ENCODE data around the gene GNG2. TPM values are rescaled to one million over a fixed set of nuclear protein-coding genes. Genes with fewer than 3 reads are reported as not detected.
A peak's percentile ranks its signal among the peaks of the same experiment; 100 is the strongest.

The GNG2 gene
- polyA plus RNA-seq, 1 of the 3 experiments (the other 2 are of a cell fraction): 17.8 TPM

DNA sequence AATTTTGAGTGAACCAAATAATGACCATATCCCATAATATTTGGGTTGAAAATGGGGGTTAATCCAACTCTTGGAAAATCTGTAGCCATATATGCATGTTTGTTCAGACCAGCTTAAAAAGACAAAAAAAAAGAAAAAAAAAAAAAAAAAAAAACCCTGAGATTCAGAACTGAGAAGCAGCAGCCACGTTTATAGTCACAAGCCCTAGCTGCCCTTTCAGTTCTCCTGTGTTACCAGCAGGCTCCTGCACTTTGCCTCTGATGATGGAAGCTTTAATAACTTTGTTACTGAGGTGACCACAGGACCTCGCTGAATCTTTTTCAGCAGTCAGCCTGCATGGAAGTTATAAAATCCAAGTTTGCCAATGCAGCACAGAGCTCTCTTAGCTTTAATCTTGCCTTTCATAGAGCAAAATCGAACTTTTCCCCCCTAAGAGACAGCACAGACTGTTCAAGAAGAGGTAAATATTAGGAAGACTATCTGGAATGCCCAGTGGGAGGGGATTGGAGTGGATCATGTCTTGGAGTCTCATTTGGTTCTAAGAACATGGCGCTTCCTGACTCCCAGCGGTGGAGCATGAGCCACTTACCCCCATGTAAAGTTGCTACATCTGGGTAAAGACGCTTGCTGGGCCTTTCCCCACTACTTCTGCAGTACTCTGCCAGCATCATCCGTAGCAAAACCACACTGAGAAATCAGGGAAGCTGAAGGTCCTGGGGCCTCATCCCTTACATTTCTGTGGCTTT lies 20.6 kb downstream of the GNG2 start:
- H3K4me3 ChIP-seq (ENCODE audit: low read depth in 2 of 2, low read length in 1 of 2): no peak overlapping the region
- no peaks in the 10 kb centered on the region for H4K20me1 ChIP-seq (ENCODE audit: insufficient read depth)
- CTCF ChIA-PET: interaction anchor here (0.7 to 2.1 kb wide), 4 partner anchors 13 to 97 kb away, joined by 3 to 9 read pairs (median 6); partner anchors contain the start of gene GNG2
- POLR2A ChIA-PET: no interaction called here
- H3K9ac ChIP-seq: no peak overlapping the region
- H3K9me2 ChIP-seq: no peaks in the 10 kb centered on the region
- no peak overlapping the region for H2AFZ ChIP-seq (ENCODE audit: low read depth)
- H3F3A ChIP-seq (replicated peaks; ENCODE audit: insufficient read depth): no peaks in the 10 kb centered on the region
- H3K27ac ChIP-seq (ENCODE audit: low read depth in 2 of 2, low read length in 1 of 2): peak overlapping the region in 1 of 2 experiments; percentile 67; a peak in 1 of 4 replicates
- no peaks in the 10 kb centered on the region for H3K27me3 ChIP-seq (ENCODE audit: insufficient read depth)
- H3K79me2 ChIP-seq (ENCODE audit: insufficient read depth): peaks cover 8% of the 10 kb centered on the region
- H3K4me2 ChIP-seq: no peak overlapping the region
- no peaks in the 10 kb centered on the region for H3K9me3 ChIP-seq
- 90% methylated on average over 7 of the region's 7 CpGs for WGBS (ENCODE audit: low lambda C conversion rate)
- DNase-seq: no peak
- peaks cover 0 to 13% of the 10 kb centered on the region in 2 experiments for H3K36me3 ChIP-seq (replicated peaks in 1 of 2; ENCODE audit: control insufficient read depth in 1 of 2, insufficient read depth in 2 of 2, low read length in 1 of 2)
- TF ChIP-seq FOXJ3 (CRISPR knock-in tag; IDR thresholded peaks at IDR 0.05): no peak
- TF ChIP-seq TCF12 (IDR thresholded peaks at IDR 0.05): no peak
- TF ChIP-seq RFX5 (IDR thresholded peaks at IDR 0.05; ENCODE audit: low read length): no peak
- TF ChIP-seq, protein P1, sequence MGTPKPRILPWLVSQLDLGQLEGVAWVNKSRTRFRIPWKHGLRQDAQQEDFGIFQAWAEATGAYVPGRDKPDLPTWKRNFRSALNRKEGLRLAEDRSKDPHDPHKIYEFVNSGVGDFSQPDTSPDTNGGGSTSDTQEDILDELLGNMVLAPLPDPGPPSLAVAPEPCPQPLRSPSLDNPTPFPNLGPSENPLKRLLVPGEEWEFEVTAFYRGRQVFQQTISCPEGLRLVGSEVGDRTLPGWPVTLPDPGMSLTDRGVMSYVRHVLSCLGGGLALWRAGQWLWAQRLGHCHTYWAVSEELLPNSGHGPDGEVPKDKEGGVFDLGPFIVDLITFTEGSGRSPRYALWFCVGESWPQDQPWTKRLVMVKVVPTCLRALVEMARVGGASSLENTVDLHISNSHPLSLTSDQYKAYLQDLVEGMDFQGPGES (IDR thresholded peaks at IDR 0.05; ENCODE audit: low read depth, low read length): no peak
- TF ChIP-seq TEAD4 (IDR thresholded peaks at IDR 0.05; ENCODE audit: borderline replicate concordance, insufficient read depth): no peak
- no peak for TF ChIP-seq SIN3A (IDR thresholded peaks at IDR 0.05; ENCODE audit: borderline replicate concordance, low read depth, low read length)
- peaks cover 0 to 30% of the 10 kb centered on the region in 2 experiments; a peak in 2 of 4 replicates for H3K4me1 ChIP-seq (ENCODE audit: control insufficient read depth in 1 of 2, insufficient read depth in 2 of 2, low read depth in 1 of 2, low read length in 1 of 2)

DNA sequence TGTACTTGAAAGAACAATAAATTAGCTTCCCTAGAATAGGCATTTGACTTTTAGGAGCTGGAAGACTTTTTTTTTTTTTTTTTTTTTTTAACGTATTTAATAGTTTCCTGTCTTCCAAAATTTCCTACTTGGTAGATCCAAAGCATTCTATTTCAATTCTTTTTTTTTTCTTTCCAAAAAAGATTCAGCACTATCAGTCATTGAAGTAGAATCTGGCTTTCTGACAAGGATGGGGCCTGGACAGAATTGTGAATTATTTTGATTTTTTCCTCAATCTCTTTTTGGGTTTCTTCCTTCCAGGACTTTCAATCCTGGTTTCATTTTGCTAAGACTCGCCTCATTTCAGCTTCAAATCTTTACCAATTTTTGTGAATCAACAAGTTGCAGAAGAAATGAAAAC lies 21.2 kb downstream of the GNG2 start:
- Histone ChIP-seq H3K27me3 (ENCODE audit: insufficient read depth) (no peaks in the 10 kb centered on the region), H2AFZ (ENCODE audit: low read depth) (no peak overlapping the region), H3F3A (replicated peaks; ENCODE audit: insufficient read depth) (no peaks in the 10 kb centered on the region), H3K4me1 (ENCODE audit: control insufficient read depth in 1 of 2, insufficient read depth in 2 of 2, low read depth in 1 of 2, low read length in 1 of 2) (peaks cover 0 to 29% of the 10 kb centered on the region in 2 experiments; a peak in 2 of 4 replicates), H3K79me2 (ENCODE audit: insufficient read depth) (peaks cover 5% of the 10 kb centered on the region), H3K4me3 (ENCODE audit: low read depth in 2 of 2, low read length in 1 of 2) (no peak overlapping the region), H3K36me3 (replicated peaks in 1 of 2; ENCODE audit: control insufficient read depth in 1 of 2, insufficient read depth in 2 of 2, low read length in 1 of 2) (peaks cover 0 to 13% of the 10 kb centered on the region in 2 experiments), H4K20me1 (ENCODE audit: insufficient read depth) (no peaks in the 10 kb centered on the region), H3K9me3 (no peaks in the 10 kb centered on the region), H3K9ac (no peak overlapping the region), H3K27ac (ENCODE audit: low read depth in 2 of 2, low read length in 1 of 2) (peak overlapping the region in 1 of 2 experiments; percentile 25; a peak in 1 of 4 replicates), H3K4me2 (no peak overlapping the region), H3K9me2 (no peaks in the 10 kb centered on the region)
- ChIA-PET CTCF (interaction anchor here (0.7 to 2.1 kb wide), 4 partner anchors 14 to 97 kb away, joined by 3 to 9 read pairs (median 6); partner anchors contain the start of gene GNG2), POLR2A (no interaction called here)
- whole genome bisulfite sequencing (ENCODE audit: low lambda C conversion rate): 81% methylated on average over 2 of the region's 2 CpGs
- no peak for DNase-seq
- TF ChIP-seq MXI1 (IDR thresholded peaks at IDR 0.05; ENCODE audit: low read depth, low read length) (no peak), EP300 (IDR thresholded peaks at IDR 0.05; ENCODE audit: borderline replicate concordance in 1 of 2, low read depth in 1 of 2, low read length in 1 of 2) (no peak), TAF1 (IDR thresholded peaks at IDR 0.05; ENCODE audit: borderline replicate concordance, low read depth, low read length) (no peak), YY1 (IDR thresholded peaks at IDR 0.05; ENCODE audit: low read depth) (no peak), NFIC (IDR thresholded peaks at IDR 0.05; ENCODE audit: borderline replicate concordance) (no peak)
- TF ChIP-seq, protein P2, sequence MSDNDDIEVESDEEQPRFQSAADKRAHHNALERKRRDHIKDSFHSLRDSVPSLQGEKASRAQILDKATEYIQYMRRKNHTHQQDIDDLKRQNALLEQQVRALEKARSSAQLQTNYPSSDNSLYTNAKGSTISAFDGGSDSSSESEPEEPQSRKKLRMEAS (IDR thresholded peaks at IDR 0.05; ENCODE audit: low read depth): no peak
- TF ChIP-seq, protein P3, sequence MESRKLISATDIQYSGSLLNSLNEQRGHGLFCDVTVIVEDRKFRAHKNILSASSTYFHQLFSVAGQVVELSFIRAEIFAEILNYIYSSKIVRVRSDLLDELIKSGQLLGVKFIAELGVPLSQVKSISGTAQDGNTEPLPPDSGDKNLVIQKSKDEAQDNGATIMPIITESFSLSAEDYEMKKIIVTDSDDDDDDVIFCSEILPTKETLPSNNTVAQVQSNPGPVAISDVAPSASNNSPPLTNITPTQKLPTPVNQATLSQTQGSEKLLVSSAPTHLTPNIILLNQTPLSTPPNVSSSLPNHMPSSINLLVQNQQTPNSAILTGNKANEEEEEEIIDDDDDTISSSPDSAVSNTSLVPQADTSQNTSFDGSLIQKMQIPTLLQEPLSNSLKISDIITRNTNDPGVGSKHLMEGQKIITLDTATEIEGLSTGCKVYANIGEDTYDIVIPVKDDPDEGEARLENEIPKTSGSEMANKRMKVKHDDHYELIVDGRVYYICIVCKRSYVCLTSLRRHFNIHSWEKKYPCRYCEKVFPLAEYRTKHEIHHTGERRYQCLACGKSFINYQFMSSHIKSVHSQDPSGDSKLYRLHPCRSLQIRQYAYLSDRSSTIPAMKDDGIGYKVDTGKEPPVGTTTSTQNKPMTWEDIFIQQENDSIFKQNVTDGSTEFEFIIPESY (IDR thresholded peaks at IDR 0.05; ENCODE audit: borderline replicate concordance, low read depth): no peak
- TF ChIP-seq, protein P4, sequence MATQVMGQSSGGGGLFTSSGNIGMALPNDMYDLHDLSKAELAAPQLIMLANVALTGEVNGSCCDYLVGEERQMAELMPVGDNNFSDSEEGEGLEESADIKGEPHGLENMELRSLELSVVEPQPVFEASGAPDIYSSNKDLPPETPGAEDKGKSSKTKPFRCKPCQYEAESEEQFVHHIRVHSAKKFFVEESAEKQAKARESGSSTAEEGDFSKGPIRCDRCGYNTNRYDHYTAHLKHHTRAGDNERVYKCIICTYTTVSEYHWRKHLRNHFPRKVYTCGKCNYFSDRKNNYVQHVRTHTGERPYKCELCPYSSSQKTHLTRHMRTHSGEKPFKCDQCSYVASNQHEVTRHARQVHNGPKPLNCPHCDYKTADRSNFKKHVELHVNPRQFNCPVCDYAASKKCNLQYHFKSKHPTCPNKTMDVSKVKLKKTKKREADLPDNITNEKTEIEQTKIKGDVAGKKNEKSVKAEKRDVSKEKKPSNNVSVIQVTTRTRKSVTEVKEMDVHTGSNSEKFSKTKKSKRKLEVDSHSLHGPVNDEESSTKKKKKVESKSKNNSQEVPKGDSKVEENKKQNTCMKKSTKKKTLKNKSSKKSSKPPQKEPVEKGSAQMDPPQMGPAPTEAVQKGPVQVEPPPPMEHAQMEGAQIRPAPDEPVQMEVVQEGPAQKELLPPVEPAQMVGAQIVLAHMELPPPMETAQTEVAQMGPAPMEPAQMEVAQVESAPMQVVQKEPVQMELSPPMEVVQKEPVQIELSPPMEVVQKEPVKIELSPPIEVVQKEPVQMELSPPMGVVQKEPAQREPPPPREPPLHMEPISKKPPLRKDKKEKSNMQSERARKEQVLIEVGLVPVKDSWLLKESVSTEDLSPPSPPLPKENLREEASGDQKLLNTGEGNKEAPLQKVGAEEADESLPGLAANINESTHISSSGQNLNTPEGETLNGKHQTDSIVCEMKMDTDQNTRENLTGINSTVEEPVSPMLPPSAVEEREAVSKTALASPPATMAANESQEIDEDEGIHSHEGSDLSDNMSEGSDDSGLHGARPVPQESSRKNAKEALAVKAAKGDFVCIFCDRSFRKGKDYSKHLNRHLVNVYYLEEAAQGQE (IDR thresholded peaks at IDR 0.05; ENCODE audit: low read depth, low read length): no peak

Measured in SK-N-SH (cell line).